ENCODE measurements around the gene NBL1.

Gene NBL1

GRCh38 chr1:19704247-19705113, 60.4 kb downstream of the NBL1 start:
- H3K27ac ChIP-seq (ENCODE audit: low read length, poor library complexity, severe bottlenecking), result no peak overlapping the region
- no peak overlapping the region for H3K18ac ChIP-seq (ENCODE audit: low read depth in 1 of 2, low read length in 2 of 2)
- no peak overlapping the region for H2BK120ac ChIP-seq (ENCODE audit: low read depth, low read length)
- no peak overlapping the region for H2AFZ ChIP-seq (ENCODE audit: low read depth, low read length)
- H3K79me1 ChIP-seq (replicated peaks; ENCODE audit: low read length, poor library complexity, severe bottlenecking), result no peaks in the 10 kb centered on the region
- no peak overlapping the region for H2BK12ac ChIP-seq (ENCODE audit: low read length in 2 of 2)
- H3K27me3 ChIP-seq (ENCODE audit: control insufficient read depth in 1 of 2, insufficient read depth in 1 of 2, low read length in 2 of 2), result no peaks in the 10 kb centered on the region
- peaks cover 3% of the 10 kb centered on the region for H3K4me1 ChIP-seq (ENCODE audit: control insufficient read depth, insufficient read depth, low read depth, low read length)
- H3K36me3 ChIP-seq (ENCODE audit: control insufficient read depth in 1 of 2, insufficient read depth in 2 of 2, low read depth in 1 of 2, low read length in 2 of 2), result peaks cover 0 to 10% of the 10 kb centered on the region in 2 experiments
- no peak overlapping the region for H2BK15ac ChIP-seq (ENCODE audit: low read depth, poor library complexity, severe bottlenecking)
- H4K91ac ChIP-seq (ENCODE audit: low read length), result no peak overlapping the region
- no peaks in the 10 kb centered on the region for H3K9me3 ChIP-seq (ENCODE audit: control insufficient read depth, low read length)
- H3K9ac ChIP-seq (ENCODE audit: low read length), result peak overlapping the region; percentile 7
- H2BK5ac ChIP-seq (ENCODE audit: low read depth, low read length, poor library complexity, severe bottlenecking), result no peak overlapping the region
- peak; percentile 74 for DNase-seq
- H3K4me3 ChIP-seq (ENCODE audit: insufficient read depth in 1 of 2, low read depth in 1 of 2, low read length in 2 of 2), result peak overlapping the region in 1 of 2 experiments; percentile 3
- H3K4ac ChIP-seq (ENCODE audit: low read depth in 1 of 2, low read length in 2 of 2), result no peak overlapping the region
- 21% methylated on average over 19 of the region's 19 CpGs for WGBS
- H3K4me2 ChIP-seq (ENCODE audit: low read length, poor library complexity, severe bottlenecking), result no peak overlapping the region
- H2AK5ac ChIP-seq (ENCODE audit: low read length, severe bottlenecking), result no peak overlapping the region
- no peak overlapping the region for H3K23ac ChIP-seq (ENCODE audit: low read length in 2 of 2)
- no peak overlapping the region for H4K8ac ChIP-seq (ENCODE audit: low read length)
- no peak overlapping the region for H3K14ac ChIP-seq (ENCODE audit: low read length in 2 of 2)

GRCh38 chr1:19705464-19705863, 61.4 kb downstream of the NBL1 start:
- H2BK12ac ChIP-seq (ENCODE audit: low read length in 2 of 2), result no peak overlapping the region
- no peak overlapping the region for H2AK5ac ChIP-seq (ENCODE audit: low read length, severe bottlenecking)
- no peak overlapping the region for H4K8ac ChIP-seq (ENCODE audit: low read length)
- H3K27me3 ChIP-seq (ENCODE audit: control insufficient read depth in 1 of 2, insufficient read depth in 1 of 2, low read length in 2 of 2), result no peaks in the 10 kb centered on the region
- H3K9me3 ChIP-seq (ENCODE audit: control insufficient read depth, low read length), result no peaks in the 10 kb centered on the region
- no peak overlapping the region for H2BK15ac ChIP-seq (ENCODE audit: low read depth, poor library complexity, severe bottlenecking)
- no peak for DNase-seq
- H3K4me3 ChIP-seq (ENCODE audit: insufficient read depth in 1 of 2, low read depth in 1 of 2, low read length in 2 of 2), result no peak overlapping the region
- H3K4ac ChIP-seq (ENCODE audit: low read depth in 1 of 2, low read length in 2 of 2), result no peak overlapping the region
- H2BK120ac ChIP-seq (ENCODE audit: low read depth, low read length), result no peak overlapping the region
- H2BK5ac ChIP-seq (ENCODE audit: low read depth, low read length, poor library complexity, severe bottlenecking), result no peak overlapping the region
- H3K79me1 ChIP-seq (replicated peaks; ENCODE audit: low read length, poor library complexity, severe bottlenecking), result no peaks in the 10 kb centered on the region
- 99% methylated on average over 4 of the region's 4 CpGs for WGBS
- H3K27ac ChIP-seq (ENCODE audit: low read length, poor library complexity, severe bottlenecking), result no peak overlapping the region
- no peak overlapping the region for H3K9ac ChIP-seq (ENCODE audit: low read length)
- H3K36me3 ChIP-seq (ENCODE audit: control insufficient read depth in 1 of 2, insufficient read depth in 2 of 2, low read depth in 1 of 2, low read length in 2 of 2), result peaks cover 0 to 4% of the 10 kb centered on the region in 2 experiments
- H3K4me1 ChIP-seq (ENCODE audit: control insufficient read depth, insufficient read depth, low read depth, low read length), result peaks cover 3% of the 10 kb centered on the region
- no peak overlapping the region for H3K18ac ChIP-seq (ENCODE audit: low read depth in 1 of 2, low read length in 2 of 2)
- no peak overlapping the region for H3K14ac ChIP-seq (ENCODE audit: low read length in 2 of 2)
- no peak overlapping the region for H2AFZ ChIP-seq (ENCODE audit: low read depth, low read length)
- no peak overlapping the region for H3K4me2 ChIP-seq (ENCODE audit: low read length, poor library complexity, severe bottlenecking)
- no peak overlapping the region for H3K23ac ChIP-seq (ENCODE audit: low read length in 2 of 2)
- no peak overlapping the region for H4K91ac ChIP-seq (ENCODE audit: low read length)

- no peaks in the 10 kb centered on the region for H3K79me1 ChIP-seq (replicated peaks; ENCODE audit: low read length, poor library complexity, severe bottlenecking)
- no peak for DNase-seq
- H3K14ac ChIP-seq (ENCODE audit: low read length in 2 of 2), result no peak overlapping the region
- H3K23ac ChIP-seq (ENCODE audit: low read length in 2 of 2), result no peak overlapping the region
- H2BK15ac ChIP-seq (ENCODE audit: low read depth, poor library complexity, severe bottlenecking), result no peak overlapping the region
- no peak overlapping the region for H3K4me3 ChIP-seq (ENCODE audit: insufficient read depth in 1 of 2, low read depth in 1 of 2, low read length in 2 of 2)
- no peak overlapping the region for H2BK5ac ChIP-seq (ENCODE audit: low read depth, low read length, poor library complexity, severe bottlenecking)
- H3K4me1 ChIP-seq (ENCODE audit: control insufficient read depth, insufficient read depth, low read depth, low read length), result peaks cover 3% of the 10 kb centered on the region
- H2AK5ac ChIP-seq (ENCODE audit: low read length, severe bottlenecking), result no peak overlapping the region
- no peak overlapping the region for H2AFZ ChIP-seq (ENCODE audit: low read depth, low read length)
- no peak overlapping the region for H2BK12ac ChIP-seq (ENCODE audit: low read length in 2 of 2)
- H3K36me3 ChIP-seq (ENCODE audit: control insufficient read depth in 1 of 2, insufficient read depth in 2 of 2, low read depth in 1 of 2, low read length in 2 of 2), result no peaks in the 10 kb centered on the region
- no peak overlapping the region for H4K8ac ChIP-seq (ENCODE audit: low read length)
- WGBS, result 95% methylated on average over 3 of the region's 4 CpGs
- no peak overlapping the region for H3K4ac ChIP-seq (ENCODE audit: low read depth in 1 of 2, low read length in 2 of 2)
- H4K91ac ChIP-seq (ENCODE audit: low read length), result no peak overlapping the region
- H3K9ac ChIP-seq (ENCODE audit: low read length), result no peak overlapping the region
- H3K4me2 ChIP-seq (ENCODE audit: low read length, poor library complexity, severe bottlenecking), result no peak overlapping the region
- no peak overlapping the region for H3K18ac ChIP-seq (ENCODE audit: low read depth in 1 of 2, low read length in 2 of 2)
- no peaks in the 10 kb centered on the region for H3K27me3 ChIP-seq (ENCODE audit: control insufficient read depth in 1 of 2, insufficient read depth in 1 of 2, low read length in 2 of 2)
- no peaks in the 10 kb centered on the region for H3K9me3 ChIP-seq (ENCODE audit: control insufficient read depth, low read length)
- no peak overlapping the region for H3K27ac ChIP-seq (ENCODE audit: low read length, poor library complexity, severe bottlenecking)
- H2BK120ac ChIP-seq (ENCODE audit: low read depth, low read length), result no peak overlapping the region
Observed at GRCh38 chr1:19706136-19706535, 62.0 kb downstream of the NBL1 start.
